ENCODE results near the gene HMG20A. TPM values are rescaled to one million over a fixed set of nuclear protein-coding genes. Genes with fewer than 3 reads are reported as not detected.

The HMG20A gene
- total and polyA plus RNA-seq, 2 of the 13 experiments (the other 11 are each of a cell fraction or from before 2014, with no cell fraction given) = 28.0 to 35.2 TPM

DNA sequence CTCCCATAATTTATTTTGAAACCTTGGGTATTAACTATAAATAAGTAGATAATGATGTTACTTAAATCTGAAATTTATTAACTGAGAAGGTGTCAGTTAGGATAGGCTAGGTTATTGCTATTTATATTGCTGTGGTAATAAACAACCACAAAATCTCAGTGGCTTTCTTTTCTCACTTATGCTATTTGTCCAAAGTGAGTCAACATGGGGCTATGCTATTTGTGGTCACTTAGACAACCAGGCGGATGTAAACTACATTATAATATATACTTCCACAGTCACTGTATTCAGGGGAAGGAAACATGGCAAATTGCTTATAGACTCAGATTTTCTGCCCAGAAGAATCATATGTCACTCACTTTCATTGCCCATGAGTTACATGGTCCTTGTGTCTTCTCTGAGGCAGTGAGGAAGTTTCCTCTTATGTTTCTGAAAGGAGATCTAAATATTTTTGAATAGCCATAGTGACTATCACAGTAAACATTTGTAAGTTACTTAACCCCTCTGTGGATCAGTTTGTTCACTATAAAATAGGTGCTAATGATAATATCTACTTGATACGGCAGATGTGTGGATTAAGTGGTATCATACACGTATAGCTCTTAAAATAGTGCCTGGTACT is 19.8 kb downstream of the HMG20A start:
- no peak for FAIRE-seq
- in situ Hi-C loops (cut with HindIII; ENCODE audit: extremely low pct_ligation_motif_present, low pct_unique_long_range_greater_than_20kb) = no loop called here
- Histone ChIP-seq H3K4me1 (ENCODE audit: insufficient read depth, low read length) (no peaks in the 10 kb centered on the region), H3K9me3 (ENCODE audit: low read length) (no peaks in the 10 kb centered on the region), H3K27me3 (ENCODE audit: control insufficient read depth in 1 of 2, insufficient read depth in 2 of 2, low read length in 2 of 2) (no peaks in the 10 kb centered on the region), H3K79me2 (ENCODE audit: insufficient read depth, low read length) (peaks cover 28% of the 10 kb centered on the region), H2AFZ (ENCODE audit: low read length) (no peak overlapping the region), H3K4me2 (ENCODE audit: low read depth, low read length) (no peak overlapping the region), H3K36me3 (replicated peaks in 1 of 2; ENCODE audit: control insufficient read depth in 1 of 2, insufficient read depth in 2 of 2, low read length in 2 of 2) (no peaks in the 10 kb centered on the region), H3K4me3 (replicated peaks in 1 of 3; ENCODE audit: insufficient read depth in 1 of 3, low read depth in 2 of 3, low read length in 3 of 3) (no peak overlapping the region), H3K9ac (ENCODE audit: insufficient read depth, low read depth, low read length) (no peak overlapping the region), H3K27ac (ENCODE audit: extremely low read length, insufficient read depth, low read length) (no peak overlapping the region), H4K20me1 (ENCODE audit: insufficient read depth, low read length) (no peaks in the 10 kb centered on the region)
- BruUV-seq (replicated peaks) = no TSS peak
- no peak for DNase-seq (ENCODE audit: low spot score)
- ChIA-PET POLR2A (no interaction called here), CTCF (ENCODE audit: low intra/inter-chr PET ratio, low total read pairs) (no interaction called here)
- intact Hi-C loops (cut with micrococcal nuclease; ENCODE audit: unreplicated experiment) = no loop called here
- 99% methylated on average over 3 of the region's 3 CpGs for WGBS (ENCODE audit: low lambda C conversion rate)
- ATAC-seq = no peak
- TF ChIP-seq, protein P1, sequence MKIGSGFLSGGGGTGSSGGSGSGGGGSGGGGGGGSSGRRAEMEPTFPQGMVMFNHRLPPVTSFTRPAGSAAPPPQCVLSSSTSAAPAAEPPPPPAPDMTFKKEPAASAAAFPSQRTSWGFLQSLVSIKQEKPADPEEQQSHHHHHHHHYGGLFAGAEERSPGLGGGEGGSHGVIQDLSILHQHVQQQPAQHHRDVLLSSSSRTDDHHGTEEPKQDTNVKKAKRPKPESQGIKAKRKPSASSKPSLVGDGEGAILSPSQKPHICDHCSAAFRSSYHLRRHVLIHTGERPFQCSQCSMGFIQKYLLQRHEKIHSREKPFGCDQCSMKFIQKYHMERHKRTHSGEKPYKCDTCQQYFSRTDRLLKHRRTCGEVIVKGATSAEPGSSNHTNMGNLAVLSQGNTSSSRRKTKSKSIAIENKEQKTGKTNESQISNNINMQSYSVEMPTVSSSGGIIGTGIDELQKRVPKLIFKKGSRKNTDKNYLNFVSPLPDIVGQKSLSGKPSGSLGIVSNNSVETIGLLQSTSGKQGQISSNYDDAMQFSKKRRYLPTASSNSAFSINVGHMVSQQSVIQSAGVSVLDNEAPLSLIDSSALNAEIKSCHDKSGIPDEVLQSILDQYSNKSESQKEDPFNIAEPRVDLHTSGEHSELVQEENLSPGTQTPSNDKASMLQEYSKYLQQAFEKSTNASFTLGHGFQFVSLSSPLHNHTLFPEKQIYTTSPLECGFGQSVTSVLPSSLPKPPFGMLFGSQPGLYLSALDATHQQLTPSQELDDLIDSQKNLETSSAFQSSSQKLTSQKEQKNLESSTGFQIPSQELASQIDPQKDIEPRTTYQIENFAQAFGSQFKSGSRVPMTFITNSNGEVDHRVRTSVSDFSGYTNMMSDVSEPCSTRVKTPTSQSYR (CRISPR knock-in tag; IDR thresholded peaks at IDR 0.05; ENCODE audit: borderline replicate concordance) = no peak
- TF ChIP-seq NCOR1 (IDR thresholded peaks at IDR 0.05; ENCODE audit: borderline replicate concordance, low read length) (no peak), ZNF235 (CRISPR knock-in tag; IDR thresholded peaks at IDR 0.05; ENCODE audit: borderline replicate concordance) (no peak), ARNTL (CRISPR knock-in tag; IDR thresholded peaks at IDR 0.05) (no peak), ZNF143 (CRISPR knock-in tag; IDR thresholded peaks at IDR 0.05) (no peak), ZNF788 (CRISPR knock-in tag; IDR thresholded peaks at IDR 0.05; ENCODE audit: borderline replicate concordance) (no peak), RARA (CRISPR knock-in tag; IDR thresholded peaks at IDR 0.05) (no peak)
- TF ChIP-seq, protein P2, sequence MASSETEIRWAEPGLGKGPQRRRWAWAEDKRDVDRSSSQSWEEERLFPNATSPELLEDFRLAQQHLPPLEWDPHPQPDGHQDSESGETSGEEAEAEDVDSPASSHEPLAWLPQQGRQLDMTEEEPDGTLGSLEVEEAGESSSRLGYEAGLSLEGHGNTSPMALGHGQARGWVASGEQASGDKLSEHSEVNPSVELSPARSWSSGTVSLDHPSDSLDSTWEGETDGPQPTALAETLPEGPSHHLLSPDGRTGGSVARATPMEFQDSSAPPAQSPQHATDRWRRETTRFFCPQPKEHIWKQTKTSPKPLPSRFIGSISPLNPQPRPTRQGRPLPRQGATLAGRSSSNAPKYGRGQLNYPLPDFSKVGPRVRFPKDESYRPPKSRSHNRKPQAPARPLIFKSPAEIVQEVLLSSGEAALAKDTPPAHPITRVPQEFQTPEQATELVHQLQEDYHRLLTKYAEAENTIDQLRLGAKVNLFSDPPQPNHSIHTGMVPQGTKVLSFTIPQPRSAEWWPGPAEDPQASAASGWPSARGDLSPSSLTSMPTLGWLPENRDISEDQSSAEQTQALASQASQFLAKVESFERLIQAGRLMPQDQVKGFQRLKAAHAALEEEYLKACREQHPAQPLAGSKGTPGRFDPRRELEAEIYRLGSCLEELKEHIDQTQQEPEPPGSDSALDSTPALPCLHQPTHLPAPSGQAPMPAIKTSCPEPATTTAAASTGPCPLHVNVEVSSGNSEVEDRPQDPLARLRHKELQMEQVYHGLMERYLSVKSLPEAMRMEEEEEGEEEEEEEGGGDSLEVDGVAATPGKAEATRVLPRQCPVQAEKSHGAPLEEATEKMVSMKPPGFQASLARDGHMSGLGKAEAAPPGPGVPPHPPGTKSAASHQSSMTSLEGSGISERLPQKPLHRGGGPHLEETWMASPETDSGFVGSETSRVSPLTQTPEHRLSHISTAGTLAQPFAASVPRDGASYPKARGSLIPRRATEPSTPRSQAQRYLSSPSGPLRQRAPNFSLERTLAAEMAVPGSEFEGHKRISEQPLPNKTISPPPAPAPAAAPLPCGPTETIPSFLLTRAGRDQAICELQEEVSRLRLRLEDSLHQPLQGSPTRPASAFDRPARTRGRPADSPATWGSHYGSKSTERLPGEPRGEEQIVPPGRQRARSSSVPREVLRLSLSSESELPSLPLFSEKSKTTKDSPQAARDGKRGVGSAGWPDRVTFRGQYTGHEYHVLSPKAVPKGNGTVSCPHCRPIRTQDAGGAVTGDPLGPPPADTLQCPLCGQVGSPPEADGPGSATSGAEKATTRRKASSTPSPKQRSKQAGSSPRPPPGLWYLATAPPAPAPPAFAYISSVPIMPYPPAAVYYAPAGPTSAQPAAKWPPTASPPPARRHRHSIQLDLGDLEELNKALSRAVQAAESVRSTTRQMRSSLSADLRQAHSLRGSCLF (CRISPR knock-in tag; IDR thresholded peaks at IDR 0.05; ENCODE audit: borderline replicate concordance) = no peak
- TF ChIP-seq, protein P3, sequence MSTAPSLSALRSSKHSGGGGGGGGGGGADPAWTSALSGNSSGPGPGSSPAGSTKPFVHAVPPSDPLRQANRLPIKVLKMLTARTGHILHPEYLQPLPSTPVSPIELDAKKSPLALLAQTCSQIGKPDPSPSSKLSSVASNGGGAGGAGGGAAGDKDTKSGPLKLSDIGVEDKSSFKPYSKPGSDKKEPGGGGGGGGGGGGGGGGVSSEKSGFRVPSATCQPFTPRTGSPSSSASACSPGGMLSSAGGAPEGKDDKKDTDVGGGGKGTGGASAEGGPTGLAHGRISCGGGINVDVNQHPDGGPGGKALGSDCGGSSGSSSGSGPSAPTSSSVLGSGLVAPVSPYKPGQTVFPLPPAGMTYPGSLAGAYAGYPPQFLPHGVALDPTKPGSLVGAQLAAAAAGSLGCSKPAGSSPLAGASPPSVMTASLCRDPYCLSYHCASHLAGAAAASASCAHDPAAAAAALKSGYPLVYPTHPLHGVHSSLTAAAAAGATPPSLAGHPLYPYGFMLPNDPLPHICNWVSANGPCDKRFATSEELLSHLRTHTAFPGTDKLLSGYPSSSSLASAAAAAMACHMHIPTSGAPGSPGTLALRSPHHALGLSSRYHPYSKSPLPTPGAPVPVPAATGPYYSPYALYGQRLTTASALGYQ (CRISPR knock-in tag; IDR thresholded peaks at IDR 0.05) = no peak

All from HepG2 (cell line).